ENCODE results near the gene STEAP1B. TPM values are rescaled to one million over a fixed set of nuclear protein-coding genes. Genes with fewer than 3 reads are reported as not detected.
"Not testable (repeated sequence)": the region's sequence is repeated elsewhere in the genome, so short reads cannot be mapped to it uniquely, and the experiment has no call there.

STEAP1B gene
- total RNA-seq, 1 experiment from 2014 or later, result 0.27 TPM

- TF ChIP-seq ATF3 (IDR thresholded peaks at IDR 0.05) (no peak), CTCF (IDR thresholded peaks at IDR 0.05 in 2 of 3, conservative IDR thresholded peaks at IDR 0.05 in 1 of 3; ENCODE audit: borderline replicate concordance in 1 of 3, insufficient read depth in 1 of 3, low read depth in 2 of 3, low read length in 2 of 3) (no peak), ZFX (IDR thresholded peaks at IDR 0.05) (no peak)
- ChIA-PET CTCF (interaction anchor here (2.7 kb wide), 1 partner anchor 11 kb away, joined by 7 read pairs; no protein-coding TSS in a partner anchor), RAD21 (ENCODE audit: low non-redundant PET in 1 of 2, low total read pairs in 2 of 2, uncharacterized antibody in 2 of 2, unreplicated experiment in 2 of 2) (no interaction called here), POLR2A (no interaction called here)
- Histone ChIP-seq H3K36me3 (ENCODE audit: control insufficient read depth in 1 of 2, insufficient read depth in 2 of 2, low read length in 2 of 2) (no peaks in the 10 kb centered on the region), H3K4me2 (ENCODE audit: low read length) (no peak overlapping the region), H3K9ac (ENCODE audit: low read length) (no peak overlapping the region), H3K27ac (ENCODE audit: low read depth, low read length) (no peak overlapping the region), H4K20me1 (ENCODE audit: insufficient read depth) (no peaks in the 10 kb centered on the region), H2AFZ (ENCODE audit: low read depth, low read length, poor library complexity, severe bottlenecking) (no peak overlapping the region), H3K27me3 (ENCODE audit: insufficient read depth, low read length) (no peaks in the 10 kb centered on the region), H3K9me3 (ENCODE audit: control insufficient read depth in 1 of 2, insufficient read depth in 1 of 2, low read depth in 1 of 2, low read length in 2 of 2) (no peaks in the 10 kb centered on the region), H3K4me1 (ENCODE audit: control insufficient read depth in 1 of 2, insufficient read depth in 2 of 2, low read length in 2 of 2) (peaks cover 0 to 7% of the 10 kb centered on the region in 2 experiments; a peak in 2 of 4 replicates), H3K79me2 (ENCODE audit: insufficient read depth, low read length) (no peaks in the 10 kb centered on the region), H3K4me3 (replicated peaks in 1 of 2; ENCODE audit: low read depth in 1 of 2, low read length in 2 of 2) (no peak overlapping the region), H3K9me2 (ENCODE audit: insufficient read depth) (no peaks in the 10 kb centered on the region)
- intact Hi-C loops (cut with micrococcal nuclease), result no loop called here
- ATAC-seq (no peak), DNase-seq (ENCODE audit: low read depth, low spot score) (no peak)
- BruUV-seq (replicated peaks), result no TSS peak
Measured at GRCh38 chr7:22441157-22441556, 58.8 kb downstream of the STEAP1B start.

GRCh38 chr7:22438994-22439393, 61.0 kb downstream of the STEAP1B start:
- CTCF ChIA-PET, result interaction anchor here (0.5 to 2.7 kb wide), 2 partner anchors 12 to 13 kb away, joined by 3 to 7 read pairs; no protein-coding TSS in a partner anchor
- no peak for TF ChIP-seq SIN3A (IDR thresholded peaks at IDR 0.05; ENCODE audit: low read depth)
- BruUV-seq (replicated peaks), result no TSS peak

GRCh38 chr7:22436552-22436951, 63.4 kb downstream of the STEAP1B start:
- POLR2A ChIA-PET; H3K9me3 ChIP-seq (ENCODE audit: control insufficient read depth in 1 of 2, insufficient read depth in 1 of 2, low read depth in 1 of 2, low read length in 2 of 2); H3K9ac ChIP-seq (ENCODE audit: low read length); H3K79me2 ChIP-seq (ENCODE audit: insufficient read depth, low read length); H3K9me2 ChIP-seq (ENCODE audit: insufficient read depth); intact Hi-C loops (cut with micrococcal nuclease); DNase-seq (ENCODE audit: low read depth, low spot score); H3K36me3 ChIP-seq (ENCODE audit: control insufficient read depth in 1 of 2, insufficient read depth in 2 of 2, low read length in 2 of 2); ATAC-seq; H4K20me1 ChIP-seq (ENCODE audit: insufficient read depth); H3K27ac ChIP-seq (ENCODE audit: low read depth, low read length); CTCF ChIA-PET; H2AFZ ChIP-seq (ENCODE audit: low read depth, low read length, poor library complexity, severe bottlenecking); H3K27me3 ChIP-seq (ENCODE audit: insufficient read depth, low read length); H3K4me2 ChIP-seq (ENCODE audit: low read length); RAD21 ChIA-PET (ENCODE audit: low non-redundant PET in 1 of 2, low total read pairs in 2 of 2, uncharacterized antibody in 2 of 2, unreplicated experiment in 2 of 2); BruUV-seq (replicated peaks); H3K4me3 ChIP-seq (replicated peaks in 1 of 2; ENCODE audit: low read depth in 1 of 2, low read length in 2 of 2): not testable (repeated sequence)
- H3K4me1 ChIP-seq (ENCODE audit: control insufficient read depth in 1 of 2, insufficient read depth in 2 of 2, low read length in 2 of 2), result peaks cover 8 to 20% of the 10 kb centered on the region in 2 experiments; a peak in 3 of 4 replicates

More at GRCh38 chr7:22438994-22439393, 61.0 kb downstream of the STEAP1B start:
- ATAC-seq (no peak), DNase-seq (ENCODE audit: low read depth, low spot score) (no peak)
- Histone ChIP-seq H3K27ac (ENCODE audit: low read depth, low read length) (no peak overlapping the region), H3K79me2 (ENCODE audit: insufficient read depth, low read length) (no peaks in the 10 kb centered on the region), H3K4me1 (ENCODE audit: control insufficient read depth in 1 of 2, insufficient read depth in 2 of 2, low read length in 2 of 2) (peaks cover 0 to 11% of the 10 kb centered on the region in 2 experiments; a peak in 3 of 4 replicates), H4K20me1 (ENCODE audit: insufficient read depth) (no peaks in the 10 kb centered on the region), H3K4me2 (ENCODE audit: low read length) (no peak overlapping the region), H3K36me3 (ENCODE audit: control insufficient read depth in 1 of 2, insufficient read depth in 2 of 2, low read length in 2 of 2) (no peaks in the 10 kb centered on the region), H3K4me3 (replicated peaks in 1 of 2; ENCODE audit: low read depth in 1 of 2, low read length in 2 of 2) (no peak overlapping the region), H3K9me2 (ENCODE audit: insufficient read depth) (no peaks in the 10 kb centered on the region), H3K9me3 (ENCODE audit: control insufficient read depth in 1 of 2, insufficient read depth in 1 of 2, low read depth in 1 of 2, low read length in 2 of 2) (no peaks in the 10 kb centered on the region), H3K27me3 (ENCODE audit: insufficient read depth, low read length) (no peaks in the 10 kb centered on the region), H2AFZ (ENCODE audit: low read depth, low read length, poor library complexity, severe bottlenecking) (no peak overlapping the region), H3K9ac (ENCODE audit: low read length) (no peak overlapping the region)
- intact Hi-C loops (cut with micrococcal nuclease), result no loop called here
- ChIA-PET RAD21 (ENCODE audit: low non-redundant PET in 1 of 2, low total read pairs in 2 of 2, uncharacterized antibody in 2 of 2, unreplicated experiment in 2 of 2) (no interaction called here), POLR2A (no interaction called here)

Measured in HCT116 (cell line).